ENCODE results near the gene SLC7A6. TPM values are rescaled to one million over a fixed set of nuclear protein-coding genes. Genes with fewer than 3 reads are reported as not detected.

SLC7A6 gene
- total and polyA plus RNA-seq, 2 of the 13 experiments (the other 11 are each of a cell fraction or from before 2014, with no cell fraction given), result 35.8 to 70.8 TPM

GRCh38 chr16:68235108-68235886 is 29.0 kb upstream of the SLC7A6 start (continued):
- TF ChIP-seq ZNF768 (CRISPR knock-in tag; IDR thresholded peaks at IDR 0.05) (peak; percentile 18; the same call in 1 of the 2 replicates), ATAD3A (CRISPR knock-in tag; IDR thresholded peaks at IDR 0.05) (0 out of 2 replicates have a peak, but pooled peaks have one; percentile 74), ZFP91 (CRISPR knock-in tag; IDR thresholded peaks at IDR 0.05; ENCODE audit: borderline replicate concordance) (peak; percentile 46; the same call in 1 of the 2 replicates), ZFX (CRISPR knock-in tag; IDR thresholded peaks at IDR 0.05; ENCODE audit: low read depth) (peak; percentile 86), ZMAT3 (CRISPR knock-in tag; conservative IDR thresholded peaks at IDR 0.05) (peak; percentile 56; the same call in 1 of the 2 replicates), ZNF260 (CRISPR knock-in tag; IDR thresholded peaks at IDR 0.05; ENCODE audit: borderline replicate concordance, low read depth) (no peak), SRSF9 (IDR thresholded peaks at IDR 0.05; ENCODE audit: borderline replicate concordance, insufficient read depth, low read depth, low read length, poor library complexity, severe bottlenecking) (no peak), ZNF121 (CRISPR knock-in tag; IDR thresholded peaks at IDR 0.05) (0 out of 2 replicates have a peak, but pooled peaks have one; percentile 52), ZNF567 (CRISPR knock-in tag; IDR thresholded peaks at IDR 0.05; ENCODE audit: borderline replicate concordance) (no peak; the same call in 1 of the 2 replicates), ZNF709 (CRISPR knock-in tag; IDR thresholded peaks at IDR 0.05) (peak; percentile 30), ZBTB3 (CRISPR knock-in tag; IDR thresholded peaks at IDR 0.05; ENCODE audit: borderline replicate concordance, low read depth) (no peak), ZNF12 (CRISPR knock-in tag; IDR thresholded peaks at IDR 0.05) (no peak), HMG20A (CRISPR knock-in tag; IDR thresholded peaks at IDR 0.05; ENCODE audit: borderline replicate concordance) (no peak), HIC2 (CRISPR knock-in tag; IDR thresholded peaks at IDR 0.05; ENCODE audit: low read depth) (peak; percentile 44; the same call in 1 of the 2 replicates), CREB3 (CRISPR knock-in tag; IDR thresholded peaks at IDR 0.05) (no peak), HNF4A (CRISPR knock-in tag; IDR thresholded peaks at IDR 0.05) (no peak), SOX6 (IDR thresholded peaks at IDR 0.05) (no peak), SOX6 (CRISPR knock-in tag; IDR thresholded peaks at IDR 0.05) (0 out of 2 replicates have a peak, but pooled peaks have one; percentile 9), ZNF746 (CRISPR knock-in tag; IDR thresholded peaks at IDR 0.05) (no peak), ZNF747 (CRISPR knock-in tag; IDR thresholded peaks at IDR 0.05; ENCODE audit: borderline replicate concordance) (peak; percentile 45; the same call in 1 of the 2 replicates), NPAS2 (CRISPR knock-in tag; IDR thresholded peaks at IDR 0.05; ENCODE audit: borderline replicate concordance) (no peak), ZNF580 (CRISPR knock-in tag; IDR thresholded peaks at IDR 0.05; ENCODE audit: borderline replicate concordance, low read depth) (peak; percentile 55; the same call in 1 of the 2 replicates), ZNF772 (CRISPR knock-in tag; IDR thresholded peaks at IDR 0.05) (peak; percentile 64; the same call in 1 of the 2 replicates), ZNF510 (CRISPR knock-in tag; IDR thresholded peaks at IDR 0.05; ENCODE audit: low read depth) (no peak), FOSL2 (CRISPR knock-in tag; IDR thresholded peaks at IDR 0.05) (no peak), KMT2A (CRISPR knock-in tag; IDR thresholded peaks at IDR 0.05) (no peak; the same call in 1 of the 2 replicates)
